Activated effector memory CD4-positive, alpha-beta T cell treated with anti-CD3 and anti-CD28 coated beads, Interleukin-2, amount 50 U/mL, for 16 hours (primary cell): ENCODE measurements around the gene BUB3.

Experiments
- DNase-seq: peaks from one replicate; pipeline ENCODE4 v3.0.0-alpha.2; 2020

Gene BUB3

DNA sequence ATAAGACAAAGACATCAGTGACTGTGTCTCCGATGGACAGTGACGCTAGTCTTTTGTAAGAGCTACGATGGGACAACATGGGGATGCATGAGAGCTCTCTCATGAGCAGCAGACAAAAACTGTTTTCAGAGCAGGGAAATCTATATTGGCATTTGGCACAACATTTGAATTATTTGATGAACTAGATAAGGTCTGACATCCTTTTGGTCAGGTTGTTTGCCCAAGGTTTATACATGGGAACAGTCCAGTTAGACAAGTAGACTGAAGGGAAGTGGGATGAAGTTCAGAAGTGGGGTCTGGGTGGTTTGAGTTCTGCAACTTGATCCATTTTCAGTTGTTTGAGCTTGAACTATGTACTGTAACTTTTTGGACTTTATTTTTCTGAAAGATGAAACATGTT lies 50.8 kb downstream of the BUB3 start:
- no peak for DNase-seq

DNA sequence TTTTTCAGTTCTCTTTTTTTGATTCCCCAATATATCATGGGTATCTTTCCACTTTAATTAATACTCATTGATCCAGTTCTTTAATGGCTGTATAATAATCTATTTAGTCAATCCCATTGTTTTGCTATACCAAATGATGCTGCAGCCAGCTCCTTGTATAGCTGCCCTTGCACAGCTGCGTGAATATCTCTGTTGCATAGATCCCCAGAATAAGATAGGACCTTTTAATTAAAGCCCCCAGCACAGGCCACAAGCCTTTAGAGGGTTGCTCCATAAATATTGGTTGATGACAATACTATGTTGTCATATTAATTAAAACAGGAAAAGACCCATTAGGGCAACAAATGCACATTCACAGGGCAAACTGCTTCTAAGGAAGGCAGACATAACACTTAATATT lies 57.9 kb downstream of the BUB3 start:
- no peak for DNase-seq

DNA sequence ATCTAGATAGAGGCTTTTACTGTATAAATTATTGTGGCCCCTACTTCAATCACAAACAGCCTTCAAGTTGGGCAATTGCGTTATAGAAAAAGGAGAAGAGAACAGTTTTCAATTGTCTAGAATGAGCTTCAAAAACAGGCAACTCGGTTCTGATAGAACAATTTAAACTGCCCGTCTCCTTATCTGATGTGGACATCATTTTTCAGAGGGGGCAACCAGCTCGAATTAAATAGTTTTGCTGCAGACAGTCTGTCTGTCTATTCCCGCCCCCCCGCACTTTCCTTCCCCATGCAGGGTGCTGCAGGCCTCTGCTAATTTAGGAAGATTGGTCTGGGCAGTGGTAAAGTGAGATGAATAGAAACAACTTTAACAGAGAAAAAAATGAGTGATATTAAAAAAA lies 58.4 kb downstream of the BUB3 start:
- no peak for DNase-seq

DNA sequence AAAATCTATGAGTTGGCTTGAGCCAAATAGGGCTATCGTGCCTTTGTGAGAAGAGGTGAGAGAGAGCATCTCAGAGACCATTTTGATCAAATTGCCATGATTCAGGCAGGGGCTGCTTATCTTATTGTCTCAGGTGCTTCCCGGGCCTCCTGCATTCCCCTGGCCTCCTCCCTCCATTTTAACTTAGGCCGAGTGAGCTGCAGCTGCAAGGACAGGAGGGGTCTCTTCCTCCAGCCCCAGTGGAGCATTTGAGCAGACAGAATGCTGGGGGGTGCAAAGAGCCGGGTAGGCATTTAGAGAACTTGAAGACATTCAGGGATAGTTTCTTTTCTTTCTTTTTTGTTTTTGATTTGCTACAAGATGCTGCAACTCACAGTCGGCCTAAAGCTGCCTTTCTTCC lies 59.0 kb downstream of the BUB3 start:
- no peak for DNase-seq
